Fibroblast of lung (primary cell): Measurements from ENCODE around the gene DOCK8.

ENCODE experiments used
- EZH2 ChIP-seq: IDR thresholded peaks from 2 replicates; pipeline ENCODE4 v1.5.1; 2012; ENCODE audit warnings: low read length, control low read depth, mild to moderate bottlenecking; ENCODE audit errors: missing control alignments
- TF ChIP-seq, protein P1 (sequence below), 2 donors: IDR thresholded peaks in 1 of 2; conservative IDR thresholded peaks in 1 of 2; 1 replicate in 1 of 2; 2 replicates in 1 of 2; pipeline ENCODE4 v1.5.1; 2011 to 2012; ENCODE audit warnings: low read length in 2 of 2, control low read depth in 1 of 2, inconsistent platforms in 1 of 2, low read depth in 1 of 2, mild to moderate bottlenecking in 1 of 2

DNA sequence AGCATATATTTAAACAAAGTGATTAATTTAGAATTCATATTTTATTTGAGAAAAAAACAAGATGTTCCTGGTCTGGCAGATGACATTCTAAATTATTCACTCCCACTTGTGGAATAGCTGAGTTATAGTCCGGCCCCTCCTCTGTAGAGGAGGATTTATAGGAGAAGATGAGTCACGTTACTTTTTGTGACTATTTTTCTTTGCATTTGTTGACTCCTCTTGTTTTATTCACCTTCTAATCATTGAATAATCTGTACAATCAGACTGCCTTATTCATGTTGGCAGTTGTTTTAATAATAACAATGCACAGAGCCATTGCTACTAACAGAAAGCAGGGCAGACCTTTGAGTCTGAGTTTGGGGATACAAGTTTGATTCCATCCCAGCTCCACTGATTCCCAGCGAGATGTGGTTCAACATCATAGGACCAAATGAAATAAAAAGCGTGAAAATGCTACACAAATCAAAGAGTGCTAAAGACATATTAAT, 23.2 kb downstream of the DOCK8 start:
- TF ChIP-seq, protein P1, sequence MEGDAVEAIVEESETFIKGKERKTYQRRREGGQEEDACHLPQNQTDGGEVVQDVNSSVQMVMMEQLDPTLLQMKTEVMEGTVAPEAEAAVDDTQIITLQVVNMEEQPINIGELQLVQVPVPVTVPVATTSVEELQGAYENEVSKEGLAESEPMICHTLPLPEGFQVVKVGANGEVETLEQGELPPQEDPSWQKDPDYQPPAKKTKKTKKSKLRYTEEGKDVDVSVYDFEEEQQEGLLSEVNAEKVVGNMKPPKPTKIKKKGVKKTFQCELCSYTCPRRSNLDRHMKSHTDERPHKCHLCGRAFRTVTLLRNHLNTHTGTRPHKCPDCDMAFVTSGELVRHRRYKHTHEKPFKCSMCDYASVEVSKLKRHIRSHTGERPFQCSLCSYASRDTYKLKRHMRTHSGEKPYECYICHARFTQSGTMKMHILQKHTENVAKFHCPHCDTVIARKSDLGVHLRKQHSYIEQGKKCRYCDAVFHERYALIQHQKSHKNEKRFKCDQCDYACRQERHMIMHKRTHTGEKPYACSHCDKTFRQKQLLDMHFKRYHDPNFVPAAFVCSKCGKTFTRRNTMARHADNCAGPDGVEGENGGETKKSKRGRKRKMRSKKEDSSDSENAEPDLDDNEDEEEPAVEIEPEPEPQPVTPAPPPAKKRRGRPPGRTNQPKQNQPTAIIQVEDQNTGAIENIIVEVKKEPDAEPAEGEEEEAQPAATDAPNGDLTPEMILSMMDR (conservative IDR thresholded peaks at IDR 0.05 in 1 of 2, IDR thresholded peaks at IDR 0.05 in 1 of 2; ENCODE audit: low read depth in 1 of 2, low read length in 2 of 2), result no peak
- no peak for TF ChIP-seq EZH2
